SK-N-SH treated with all-trans-retinoic acid at 6 μM for 48 hours (cell line): ENCODE results near the gene CNIH4.

Experiments
- ATAC-seq: fragments of 200-7000 bp; cut with Tn5 transposase; 3 replicates; pipeline ENCODE4 v1.9.1; 2020; ENCODE audit warnings: mild to moderate bottlenecking, moderate library complexity
- ARNTL ChIP-seq: fragments of 450-650 bp; formaldehyde crosslinking; IDR thresholded peaks from 2 replicates; pipeline ENCODE4 v1.5.0; 2020; ENCODE audit warnings: low read depth, mild to moderate bottlenecking, moderate library complexity, borderline replicate concordance
- BACH2 ChIP-seq: fragments of 250-450 bp; sonication (Bioruptor Pico); IDR thresholded peaks from 2 replicates; pipeline ENCODE4 v1.9.0; 2021; ENCODE audit warnings: mild to moderate bottlenecking, borderline replicate concordance
- CREB5 ChIP-seq: fragments of 250-450 bp; sonication (Bioruptor Pico); IDR thresholded peaks from 2 replicates; pipeline ENCODE4 v1.5.1; 2020; ENCODE audit warnings: low read depth, mild to moderate bottlenecking, moderate library complexity
- CSRNP3 ChIP-seq: fragments of 250-450 bp; sonication (Bioruptor Pico); IDR thresholded peaks from 2 replicates; pipeline ENCODE4 v1.5.1; 2021; ENCODE audit warnings: mild to moderate bottlenecking, moderate library complexity
- ESRRG ChIP-seq: fragments of 250-450 bp; sonication (Bioruptor Pico); IDR thresholded peaks from 2 replicates; pipeline ENCODE4 v1.6.1; 2021; ENCODE audit warnings: mild to moderate bottlenecking
- GLIS3 ChIP-seq: fragments of 250-450 bp; sonication (Bioruptor Pico); IDR thresholded peaks from 2 replicates; pipeline ENCODE4 v1.5.0; 2020; ENCODE audit warnings: mild to moderate bottlenecking, moderate library complexity
- OSR1 ChIP-seq: fragments of 250-450 bp; sonication (Bioruptor Pico); IDR thresholded peaks from 2 replicates; pipeline ENCODE4 v1.8.0; 2022; ENCODE audit warnings: moderate library complexity, mild to moderate bottlenecking, inconsistent platforms
- PATZ1 ChIP-seq: fragments of 250-450 bp; sonication (Bioruptor Pico); IDR thresholded peaks from 2 replicates; pipeline ENCODE4 v1.8.0; 2020; ENCODE audit warnings: mild to moderate bottlenecking, moderate library complexity, borderline replicate concordance
- POU6F1 ChIP-seq: fragments of 250-450 bp; sonication (Bioruptor Pico); IDR thresholded peaks from 2 replicates; pipeline ENCODE4 v1.8.0; 2021; ENCODE audit warnings: low read depth, mild to moderate bottlenecking, moderate library complexity, borderline replicate concordance
- PPARA ChIP-seq: fragments of 250-450 bp; sonication (Bioruptor Pico); IDR thresholded peaks from 2 replicates; pipeline ENCODE4 v1.5.0; 2020; ENCODE audit warnings: mild to moderate bottlenecking, borderline replicate concordance
- SNAI2 ChIP-seq: fragments of 250-450 bp; sonication (Bioruptor Pico); IDR thresholded peaks from 2 replicates; pipeline ENCODE4 v1.5.0; 2020; ENCODE audit warnings: mild to moderate bottlenecking, moderate library complexity
- TCF4 ChIP-seq: fragments of 250-450 bp; sonication (Bioruptor Pico); IDR thresholded peaks from 2 replicates; pipeline ENCODE4 v1.8.0; 2021; ENCODE audit warnings: mild to moderate bottlenecking, moderate library complexity, borderline replicate concordance
- TOX ChIP-seq: fragments of 250-450 bp; sonication (Bioruptor Pico); IDR thresholded peaks from 2 replicates; pipeline ENCODE4 v1.8.0; 2021; ENCODE audit warnings: mild to moderate bottlenecking, moderate library complexity, borderline replicate concordance
- ZC3H10 ChIP-seq: fragments of 250-450 bp; sonication (Bioruptor Pico); IDR thresholded peaks from 2 replicates; pipeline ENCODE4 v1.5.1; 2021; ENCODE audit warnings: mild to moderate bottlenecking, moderate library complexity
- ZFP3 ChIP-seq: fragments of 250-450 bp; sonication (Bioruptor Pico); IDR thresholded peaks from 2 replicates; pipeline ENCODE4 v1.5.0; 2020; ENCODE audit warnings: mild to moderate bottlenecking, moderate library complexity
- ZFP30 ChIP-seq: fragments of 450-650 bp; formaldehyde crosslinking; IDR thresholded peaks from 2 replicates; pipeline ENCODE4 v1.5.0; 2022; ENCODE audit warnings: mild to moderate bottlenecking, moderate library complexity
- ZNF565 ChIP-seq: fragments of 450-650 bp; formaldehyde crosslinking; conservative IDR thresholded peaks from 2 replicates; pipeline ENCODE4 v1.5.0; 2020; ENCODE audit warnings: low read depth, mild to moderate bottlenecking, moderate library complexity
- ZNF70 ChIP-seq: fragments of 450-650 bp; formaldehyde crosslinking; IDR thresholded peaks from 2 replicates; pipeline ENCODE4 v1.5.0; 2020; ENCODE audit warnings: mild to moderate bottlenecking, moderate library complexity
- ZNF8 ChIP-seq: fragments of 450-650 bp; formaldehyde crosslinking; IDR thresholded peaks from 2 replicates; pipeline ENCODE4 v1.5.0; 2020; ENCODE audit warnings: mild to moderate bottlenecking, moderate library complexity

CNIH4 gene

GRCh38 chr1:224373008-224373590, 16.4 kb downstream of the CNIH4 start:
- no peak for ATAC-seq
- TF ChIP-seq ZC3H10 (CRISPR knock-in tag), result no peak
- TF ChIP-seq PPARA (CRISPR knock-in tag), result no peak
- no peak for TF ChIP-seq PATZ1 (CRISPR knock-in tag)
- TF ChIP-seq SNAI2 (CRISPR knock-in tag), result no peak

- TF ChIP-seq CSRNP3, result no peak
- TF ChIP-seq GLIS3 (CRISPR knock-in tag), result no peak
- no peak for TF ChIP-seq OSR1 (CRISPR knock-in tag)
- no peak for TF ChIP-seq ZNF70 (CRISPR knock-in tag)
- TF ChIP-seq PATZ1 (CRISPR knock-in tag), result no peak
- TF ChIP-seq TOX (CRISPR knock-in tag), result no peak
- TF ChIP-seq ZFP30 (CRISPR knock-in tag), result no peak
- TF ChIP-seq ESRRG (CRISPR knock-in tag), result no peak
- no peak for ATAC-seq
Measured at GRCh38 chr1:224375059-224375458, 18.4 kb downstream of the CNIH4 start.

- TF ChIP-seq TOX (CRISPR knock-in tag), result 0 out of 2 replicates have a peak, but pooled peaks have one; percentile 23
- no peak for TF ChIP-seq SNAI2 (CRISPR knock-in tag)
- TF ChIP-seq POU6F1 (CRISPR knock-in tag), result no peak
- 0 out of 2 replicates have a peak, but pooled peaks have one; percentile 43 for TF ChIP-seq ZC3H10 (CRISPR knock-in tag)
- peak; percentile 77 for ATAC-seq
Measured at GRCh38 chr1:224377676-224378006, 21.0 kb downstream of the CNIH4 start.

GRCh38 chr1:224378855-224379631, 22.4 kb downstream of the CNIH4 start:
- no peak for ATAC-seq
- no peak for TF ChIP-seq ZFP3
- no peak for TF ChIP-seq ZNF70 (CRISPR knock-in tag)
- no peak for TF ChIP-seq BACH2 (CRISPR knock-in tag)
- TF ChIP-seq OSR1 (CRISPR knock-in tag), result no peak
- TF ChIP-seq ZC3H10 (CRISPR knock-in tag), result no peak
- no peak for TF ChIP-seq TCF4 (CRISPR knock-in tag)
- TF ChIP-seq POU6F1 (CRISPR knock-in tag), result no peak
- no peak for TF ChIP-seq ZNF565 (CRISPR knock-in tag)
- no peak for TF ChIP-seq ARNTL (CRISPR knock-in tag)
- TF ChIP-seq PATZ1 (CRISPR knock-in tag), result no peak
- no peak for TF ChIP-seq PPARA (CRISPR knock-in tag)
- TF ChIP-seq CREB5 (CRISPR knock-in tag), result no peak
- TF ChIP-seq TOX (CRISPR knock-in tag), result no peak
- no peak for TF ChIP-seq ZFP30 (CRISPR knock-in tag)
- TF ChIP-seq ZNF8, result no peak
- TF ChIP-seq ESRRG (CRISPR knock-in tag), result no peak
- TF ChIP-seq CSRNP3, result no peak
